Neural crest cell (in vitro differentiated cells): ENCODE data around the gene FIGLA. TPM values are rescaled to one million over a fixed set of nuclear protein-coding genes. Genes with fewer than 3 reads are reported as not detected.

ENCODE experiments used
- DNase-seq: peaks from one replicate; pipeline ENCODE4 v3.0.0; 2021; ENCODE audit warnings: low read depth, mixed read lengths, low spot score
- H3K27ac Mint-ChIP-seq: one replicate; pipeline ENCODE4 v1.8.0; 2021; ENCODE audit warnings: mild to moderate bottlenecking, mixed read lengths; ENCODE audit not compliant: unreplicated experiment
- H3K27me3 Mint-ChIP-seq: 2 replicates; pipeline ENCODE4 v1.8.0; 2021; ENCODE audit warnings: low read depth, mild to moderate bottlenecking, mixed read lengths
- H3K36me3 Mint-ChIP-seq: 2 replicates; pipeline ENCODE4 v1.8.0; 2021; ENCODE audit warnings: low read depth, mild to moderate bottlenecking, mixed read lengths
- H3K4me1 Mint-ChIP-seq: 2 replicates; pipeline ENCODE4 v1.8.0; 2021; ENCODE audit warnings: mixed read lengths
- H3K4me3 Mint-ChIP-seq: one replicate; pipeline ENCODE4 v1.8.0; 2021; ENCODE audit warnings: mild to moderate bottlenecking, mixed read lengths
- H3K9me3 Mint-ChIP-seq: 2 replicates; pipeline ENCODE4 v1.8.0; 2021; ENCODE audit warnings: mixed read lengths
- CTCF ChIP-seq: fragments of 200-600 bp; sonication (generic); conservative IDR thresholded peaks from 2 replicates; pipeline ENCODE4 v1.5.0; 2021; ENCODE audit warnings: antibody characterized with exemption, mild to moderate bottlenecking
- total RNA-seq: library from RNA; stranded (reverse); gene quantifications from 2 replicates; pipeline ENCODE4 v1.2.1, GENCODE V29; 2021

Gene FIGLA
- total RNA-seq, 1 donor from 2014 or later: not detected

GRCh38 chr2:70789304-70790135 lies 923 bp downstream of the FIGLA start:
- peak; percentile 77 for TF ChIP-seq CTCF
- H3K9me3 Mint-ChIP-seq: peaks cover 3% of the 10 kb centered on the region
- H3K27me3 Mint-ChIP-seq: peaks cover 86% of the 10 kb centered on the region
- H3K4me1 Mint-ChIP-seq: peaks cover 12% of the 10 kb centered on the region
- peaks cover 3% of the 10 kb centered on the region for H3K36me3 Mint-ChIP-seq
- no peak overlapping the region for H3K27ac Mint-ChIP-seq
- H3K4me3 Mint-ChIP-seq: peak overlapping the region; percentile 81
- DNase-seq: peak; percentile 72

GRCh38 chr2:70785137-70785911 lies 5.1 kb downstream of the FIGLA start:
- Mint-ChIP-seq H3K36me3 (no peaks in the 10 kb centered on the region), H3K4me3 (no peak overlapping the region), H3K27ac (no peak overlapping the region), H3K27me3 (peaks cover 54% of the 10 kb centered on the region), H3K9me3 (no peaks in the 10 kb centered on the region), H3K4me1 (peaks cover 12% of the 10 kb centered on the region)
- TF ChIP-seq CTCF: peak; percentile 58
- DNase-seq: peak; percentile 31

GRCh38 chr2:70784320-70784719 lies 6.1 kb downstream of the FIGLA start:
- Mint-ChIP-seq H3K27ac (no peak overlapping the region), H3K4me3 (no peak overlapping the region), H3K36me3 (no peaks in the 10 kb centered on the region), H3K9me3 (no peaks in the 10 kb centered on the region), H3K4me1 (peaks cover 7% of the 10 kb centered on the region), H3K27me3 (peaks cover 53% of the 10 kb centered on the region)
- DNase-seq: no peak
- no peak for TF ChIP-seq CTCF

GRCh38 chr2:70779911-70780545 lies 10.4 kb downstream of the FIGLA start:
- no peaks in the 10 kb centered on the region for H3K9me3 Mint-ChIP-seq

More at GRCh38 chr2:70779911-70780545, 10.4 kb downstream of the FIGLA start:
- no peak for TF ChIP-seq CTCF
- H3K4me3 Mint-ChIP-seq: no peak overlapping the region
- H3K27ac Mint-ChIP-seq: no peak overlapping the region
- peaks cover under 1% of the 10 kb centered on the region for H3K4me1 Mint-ChIP-seq
- peaks cover 45% of the 10 kb centered on the region for H3K27me3 Mint-ChIP-seq
- no peak for DNase-seq
- H3K36me3 Mint-ChIP-seq: no peaks in the 10 kb centered on the region
